ENCODE results near the gene ZDHHC4.

ZDHHC4 gene

GRCh38 chr7:6589829-6590644 lies 12.8 kb downstream of the ZDHHC4 start, which contains the start of gene INTS15:
INTS15 (plus strand) TSS chr7:6590021; CDS start chr7:6590284, 263 bp downstream.
- peak; percentile 64 for DNase-seq (ENCODE audit: low read depth, low spot score)
- H3K4me3 ChIP-seq (ENCODE audit: low read length): peak within 1 kb of the TSS; percentile 82

- no peak for DNase-seq (ENCODE audit: low read depth, low spot score)
Measured at GRCh38 chr7:6590645-6591110, 13.4 kb downstream of the ZDHHC4 start.

GRCh38 chr7:6600093-6600492 lies 22.8 kb downstream of the ZDHHC4 start:
- no peak overlapping the region for H3K4me3 ChIP-seq (ENCODE audit: low read length)
- DNase-seq (ENCODE audit: low read depth, low spot score): no peak

More at GRCh38 chr7:6590645-6591110, 13.4 kb downstream of the ZDHHC4 start:
- H3K4me3 ChIP-seq (ENCODE audit: low read length): peak overlapping the region; percentile 82

- H3K4me3 ChIP-seq (ENCODE audit: low read length): no peak overlapping the region
- DNase-seq (ENCODE audit: low read depth, low spot score): no peak
Measured at GRCh38 chr7:6604458-6604857, 27.2 kb downstream of the ZDHHC4 start.

- H3K4me3 ChIP-seq (ENCODE audit: low read length): no peak overlapping the region
Measured at GRCh38 chr7:6606866-6607583, 29.8 kb downstream of the ZDHHC4 start.

GRCh38 chr7:6607651-6608051 lies 30.4 kb downstream of the ZDHHC4 start:
- H3K4me3 ChIP-seq (ENCODE audit: low read length): no peak overlapping the region
- no peak for DNase-seq (ENCODE audit: low read depth, low spot score)

More at GRCh38 chr7:6606866-6607583, 29.8 kb downstream of the ZDHHC4 start:
- DNase-seq (ENCODE audit: low read depth, low spot score): no peak

- no peak for DNase-seq (ENCODE audit: low read depth, low spot score)
- no peak overlapping the region for H3K4me3 ChIP-seq (ENCODE audit: low read length)
Measured at GRCh38 chr7:6608081-6608480, 30.8 kb downstream of the ZDHHC4 start.

- DNase-seq (ENCODE audit: low read depth, low spot score): no peak
- no peak overlapping the region for H3K4me3 ChIP-seq (ENCODE audit: low read length)
Measured at GRCh38 chr7:6608794-6609193, 31.5 kb downstream of the ZDHHC4 start.

- DNase-seq (ENCODE audit: low read depth, low spot score): no peak
- no peak overlapping the region for H3K4me3 ChIP-seq (ENCODE audit: low read length)
Measured at GRCh38 chr7:6612819-6613218, 35.6 kb downstream of the ZDHHC4 start.

GRCh38 chr7:6613706-6614105 lies 36.5 kb downstream of the ZDHHC4 start:
- no peak overlapping the region for H3K4me3 ChIP-seq (ENCODE audit: low read length)
- DNase-seq (ENCODE audit: low read depth, low spot score): no peak

- peak within 1 kb of the TSS; percentile 37 for H3K4me3 ChIP-seq (ENCODE audit: low read length)
- DNase-seq (ENCODE audit: low read depth, low spot score): no peak
Measured at GRCh38 chr7:6614953-6615722, 37.9 kb downstream of the ZDHHC4 start, which contains the start of gene ZNF853. ZNF853 (plus strand) TSS chr7:6615610; CDS start chr7:6616175, 565 bp downstream.

- DNase-seq (ENCODE audit: low read depth, low spot score): no peak
- no peak overlapping the region for H3K4me3 ChIP-seq (ENCODE audit: low read length)
Measured at GRCh38 chr7:6615723-6616555, 38.7 kb downstream of the ZDHHC4 start.

GRCh38 chr7:6616854-6617643 lies 39.8 kb downstream of the ZDHHC4 start:
- DNase-seq (ENCODE audit: low read depth, low spot score): no peak
- H3K4me3 ChIP-seq (ENCODE audit: low read length): no peak overlapping the region

GRCh38 chr7:6618621-6619020 lies 41.4 kb downstream of the ZDHHC4 start:
- no peak for DNase-seq (ENCODE audit: low read depth, low spot score)
- H3K4me3 ChIP-seq (ENCODE audit: low read length): no peak overlapping the region

GRCh38 chr7:6619961-6620360 lies 42.7 kb downstream of the ZDHHC4 start:
- no peak overlapping the region for H3K4me3 ChIP-seq (ENCODE audit: low read length)
- DNase-seq (ENCODE audit: low read depth, low spot score): no peak

GRCh38 chr7:6621195-6622133 lies 44.2 kb downstream of the ZDHHC4 start:
- H3K4me3 ChIP-seq (ENCODE audit: low read length): no peak overlapping the region
- no peak for DNase-seq (ENCODE audit: low read depth, low spot score)

All from Jurkat, Clone E6-1 (cell line).